Endodermal cell (in vitro differentiated cells): ENCODE data around the gene OR10G2. TPM values are rescaled to one million over a fixed set of nuclear protein-coding genes. Genes with fewer than 3 reads are reported as not detected.
A peak's percentile ranks its signal among the peaks of the same experiment; 100 is the strongest.
"Not testable (repeated sequence)": the region's sequence is repeated elsewhere in the genome, so short reads cannot be mapped to it uniquely, and the experiment has no call there.

Experiments
- DNase-seq: peaks from one replicate; pipeline ENCODE4 v3.0.0-alpha.2; 2017
- H3K27ac ChIP-seq: 2 replicates; pipeline ENCODE4 v1.5.1; 2013; ENCODE audit warnings: mild to moderate bottlenecking, low read depth, low read length, moderate library complexity
- H3K27me3 ChIP-seq: 2 replicates; pipeline ENCODE4 v1.6.1; 2013; ENCODE audit warnings: mild to moderate bottlenecking, low read length, moderate library complexity; ENCODE audit not compliant: insufficient read depth, control insufficient read depth, poor library complexity, severe bottlenecking
- H3K36me3 ChIP-seq: 2 replicates; pipeline ENCODE4 v1.7.0; 2013; ENCODE audit warnings: mild to moderate bottlenecking, low read length, moderate library complexity; ENCODE audit not compliant: control insufficient read depth, insufficient read depth
- H3K4me1 ChIP-seq: one replicate; pipeline ENCODE4 v1.7.0; 2013; ENCODE audit warnings: low read length; ENCODE audit not compliant: control insufficient read depth, insufficient read depth
- H3K4me3 ChIP-seq: 2 replicates; pipeline ENCODE4 v1.5.1; 2013; ENCODE audit warnings: mild to moderate bottlenecking, low read length, moderate library complexity
- H3K9ac ChIP-seq: 2 replicates; pipeline ENCODE4 v1.6.1; 2013; ENCODE audit warnings: mild to moderate bottlenecking, low read length, moderate library complexity; ENCODE audit not compliant: poor library complexity, severe bottlenecking; ENCODE audit errors: extremely low read depth
- H3K9me3 ChIP-seq: 2 replicates; pipeline ENCODE4 v1.6.1; 2013; ENCODE audit warnings: mild to moderate bottlenecking, low read length, moderate library complexity; ENCODE audit not compliant: control insufficient read depth
- H3K27ac Mint-ChIP-seq: 2 replicates; pipeline ENCODE4 v1.8.0; 2020; ENCODE audit warnings: mixed read lengths
- H3K27me3 Mint-ChIP-seq: 2 replicates; pipeline ENCODE4 v1.8.0; 2021; ENCODE audit warnings: mild to moderate bottlenecking, mixed read lengths; ENCODE audit not compliant: insufficient read depth
- H3K36me3 Mint-ChIP-seq: 2 replicates; pipeline ENCODE4 v1.8.0; 2020; ENCODE audit warnings: low read depth, mixed read lengths
- H3K4me1 Mint-ChIP-seq: 2 replicates; pipeline ENCODE4 v1.8.0; 2020; ENCODE audit warnings: mixed read lengths
- H3K4me3 Mint-ChIP-seq: 2 replicates; pipeline ENCODE4 v1.8.0; 2020; ENCODE audit warnings: mild to moderate bottlenecking, moderate library complexity, mixed read lengths
- H3K9me3 Mint-ChIP-seq: 2 replicates; pipeline ENCODE4 v1.8.0; 2020; ENCODE audit warnings: mild to moderate bottlenecking, mixed read lengths
- CTCF ChIP-seq: fragments of 200-600 bp; sonication (generic); conservative IDR thresholded peaks from 2 replicates; pipeline ENCODE4 v1.5.0; 2021; ENCODE audit warnings: antibody characterized with exemption, mild to moderate bottlenecking
- WGBS, 2 experiments: methylation state at CpG; one replicate each; pipeline versions ENCODE4 v1.1.5 to v1.1.7; 2013; ENCODE audit warnings: missing lambda C conversion rate in 2 of 2, mixed read lengths in 1 of 2; ENCODE audit not compliant: insufficient coverage in 1 of 2, insufficient read length in 1 of 2; 5-methylcytosine and 5-hydroxymethylcytosine counted together
- total RNA-seq, 2 donors: library from RNA; stranded (reverse); fragmentation: NEBNext Ultra II Directional in 1 of 2; extraction: Animal tissue kit (Norgen Biotek cat#: 25700) in 1 of 2; gene quantifications; 2 replicates in 1 of 2; 3 replicates in 1 of 2; pipeline ENCODE4 v1.2.1, GENCODE V29; 2021

OR10G2 gene
- total RNA-seq, 2 donors from 2014 or later: not detected

GRCh38 chr14:21631084-21631483 lies 3.7 kb downstream of the OR10G2 start:
- Mint-ChIP-seq H3K9me3 (peaks cover 2% of the 10 kb centered on the region), H3K4me1 (no peaks in the 10 kb centered on the region), H3K4me3 (no peak overlapping the region), H3K27me3 (no peaks in the 10 kb centered on the region), H3K27ac (no peak overlapping the region), H3K36me3 (no peaks in the 10 kb centered on the region)
- no peak for TF ChIP-seq CTCF
- H3K4me1 ChIP-seq: no peaks in the 10 kb centered on the region
- no peak overlapping the region for H3K9ac ChIP-seq
- H3K36me3 ChIP-seq: no peaks in the 10 kb centered on the region
- H3K9me3 ChIP-seq: no peaks in the 10 kb centered on the region
- H3K27me3 ChIP-seq: no peaks in the 10 kb centered on the region
- 27 to 100% methylated on average over 1 to 3 of the region's 3 CpGs for WGBS, 2 experiments
- H3K4me3 ChIP-seq: no peak overlapping the region
- DNase-seq: no peak
- no peak overlapping the region for H3K27ac ChIP-seq

GRCh38 chr14:21630503-21630902 lies 4.2 kb downstream of the OR10G2 start:
- H3K27ac Mint-ChIP-seq, H3K4me1 Mint-ChIP-seq, H3K9me3 ChIP-seq, H3K9me3 Mint-ChIP-seq, DNase-seq, H3K36me3 Mint-ChIP-seq, H3K27ac ChIP-seq, H3K36me3 ChIP-seq, H3K4me3 Mint-ChIP-seq, H3K27me3 ChIP-seq, H3K4me3 ChIP-seq, H3K9ac ChIP-seq, H3K27me3 Mint-ChIP-seq, H3K4me1 ChIP-seq: not testable (repeated sequence)
- WGBS, 2 experiments: 91 to 100% methylated on average over 1 of the region's 1 CpG

- H3K36me3 ChIP-seq: no peaks in the 10 kb centered on the region
- no peak for DNase-seq
- no peaks in the 10 kb centered on the region for H3K9me3 ChIP-seq
- no peak overlapping the region for H3K4me3 ChIP-seq
- no peaks in the 10 kb centered on the region for H3K36me3 Mint-ChIP-seq
- H3K9ac ChIP-seq: no peak overlapping the region
- H3K27ac Mint-ChIP-seq: no peak overlapping the region
- H3K9me3 Mint-ChIP-seq: peaks cover 2% of the 10 kb centered on the region
- no peak overlapping the region for H3K27ac ChIP-seq
- TF ChIP-seq CTCF: no peak
- WGBS, 2 experiments: 67 to 78% methylated on average over 1 to 3 of the region's 3 CpGs
- H3K27me3 Mint-ChIP-seq: no peaks in the 10 kb centered on the region
- H3K27me3 ChIP-seq: no peaks in the 10 kb centered on the region
- H3K4me3 Mint-ChIP-seq: no peak overlapping the region
- no peaks in the 10 kb centered on the region for H3K4me1 Mint-ChIP-seq
- H3K4me1 ChIP-seq: no peaks in the 10 kb centered on the region
These were observed 8.1 kb downstream of the OR10G2 start for GRCh38 chr14:21626491-21627230.

GRCh38 chr14:21617614-21618013 lies 17.1 kb downstream of the OR10G2 start:
- H3K27ac ChIP-seq: no peak overlapping the region
- TF ChIP-seq CTCF: no peak
- Mint-ChIP-seq H3K27me3 (no peaks in the 10 kb centered on the region), H3K4me3 (no peak overlapping the region), H3K27ac (no peak overlapping the region), H3K9me3 (peaks cover 6% of the 10 kb centered on the region), H3K4me1 (peaks cover 22% of the 10 kb centered on the region), H3K36me3 (no peaks in the 10 kb centered on the region)
- no peak overlapping the region for H3K9ac ChIP-seq
- no peaks in the 10 kb centered on the region for H3K9me3 ChIP-seq
- H3K27me3 ChIP-seq: no peaks in the 10 kb centered on the region
- WGBS, 2 experiments: 70 to 92% methylated on average over 2 to 8 of the region's 8 CpGs
- no peak overlapping the region for H3K4me3 ChIP-seq
- DNase-seq: peak; percentile 55
- H3K4me1 ChIP-seq: no peaks in the 10 kb centered on the region
- no peaks in the 10 kb centered on the region for H3K36me3 ChIP-seq
